Cardiac muscle cell (in vitro differentiated cells and primary cell): ENCODE results near the gene CACNA1C. TPM values are rescaled to one million over a fixed set of nuclear protein-coding genes. Genes with fewer than 3 reads are reported as not detected.

ENCODE experiments used
- DNase-seq, 2 donors: peaks; one replicate each; pipeline versions ENCODE4 v3.0.0 to v3.0.0-alpha.2; 2010 to 2017; ENCODE audit warnings: low read depth in 1 of 2, low spot score in 1 of 2
- H3K27ac ChIP-seq: fragments of 200-600 bp; sonication (generic); 2 replicates; pipeline ENCODE4 v1.5.1; 2016
- H3K27me3 ChIP-seq: fragments of 200-600 bp; sonication (generic); 2 replicates; pipeline ENCODE4 v1.6.0; 2016; ENCODE audit warnings: control low read depth
- H3K36me3 ChIP-seq: fragments of 200-600 bp; sonication (generic); 2 replicates; pipeline ENCODE4 v1.5.1; 2016; ENCODE audit warnings: control low read depth
- H3K4me1 ChIP-seq: fragments of 200-600 bp; sonication (generic); 2 replicates; pipeline ENCODE4 v1.8.1; 2017; ENCODE audit warnings: low read depth, mild to moderate bottlenecking, mixed run types
- H3K4me3 ChIP-seq: fragments of 200-600 bp; sonication (generic); 2 replicates; pipeline ENCODE4 v1.5.1; 2016; ENCODE audit warnings: mild to moderate bottlenecking
- H3K9me3 ChIP-seq: fragments of 200-600 bp; sonication (generic); 2 replicates; pipeline ENCODE4 v1.5.1; 2017; ENCODE audit warnings: low read depth, mild to moderate bottlenecking, control low read depth
- CTCF ChIP-seq: IDR thresholded peaks from 2 replicates; pipeline ENCODE4 v1.5.1; 2012; ENCODE audit warnings: low read depth, mild to moderate bottlenecking, low read length
- polyA plus RNA-seq: library from polyadenylated mRNA; unstranded; fragments of >200 nt; fragmentation: Nextera tagmentation; extraction: Ambion mirVana; gene quantifications from 2 replicates; pipeline ENCODE4 v1.2.1, GENCODE V29; 2016
- total RNA-seq: library from RNA; depleted of rRNA; stranded (reverse); fragments of >200 nt; gene quantifications from 2 replicates; pipeline ENCODE4 v1.2.3, GENCODE V29; 2016

Gene CACNA1C
- total and polyA plus RNA-seq, 2 experiments from 2014 or later = 40.8 to 77.8 TPM

DNA sequence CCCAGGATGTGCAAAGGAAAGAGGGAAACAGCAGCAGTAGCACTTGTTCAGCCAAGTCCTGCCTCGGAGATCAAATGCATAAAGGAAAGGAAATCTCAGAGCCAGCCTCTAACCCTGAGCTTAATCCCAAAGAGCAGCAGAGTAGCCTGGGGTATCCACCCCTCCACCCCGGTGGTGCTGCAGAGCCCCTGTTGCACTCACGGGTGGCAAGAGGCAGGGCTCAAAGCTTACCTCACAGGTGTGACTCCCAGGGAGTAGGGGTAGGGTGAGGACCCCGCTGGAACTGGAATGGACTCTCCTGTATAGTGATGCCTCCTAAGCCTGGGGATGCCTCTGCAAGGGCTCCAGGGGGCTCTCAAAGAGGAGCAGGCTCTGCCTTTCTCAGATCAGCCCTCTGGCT, 211.1 kb downstream of the CACNA1C start:
- DNase-seq = no peak
- Histone ChIP-seq H3K4me3 (no peak overlapping the region), H3K9me3 (no peaks in the 10 kb centered on the region), H3K4me1 (peaks cover 24% of the 10 kb centered on the region), H3K27me3 (no peaks in the 10 kb centered on the region), H3K27ac (no peak overlapping the region), H3K36me3 (no peaks in the 10 kb centered on the region)
- no peak for TF ChIP-seq CTCF

- TF ChIP-seq CTCF = no peak
- peak in 1 of 2 donors; percentile 95 for DNase-seq
- H3K36me3 ChIP-seq = no peaks in the 10 kb centered on the region
- H3K27ac ChIP-seq = no peak overlapping the region
- peaks cover 17% of the 10 kb centered on the region for H3K4me1 ChIP-seq
- no peaks in the 10 kb centered on the region for H3K27me3 ChIP-seq
- H3K9me3 ChIP-seq = no peaks in the 10 kb centered on the region
- H3K4me3 ChIP-seq = no peak overlapping the region
These were observed 212.0 kb downstream of the CACNA1C start for GRCh38 chr12:2264651-2265232.

DNA sequence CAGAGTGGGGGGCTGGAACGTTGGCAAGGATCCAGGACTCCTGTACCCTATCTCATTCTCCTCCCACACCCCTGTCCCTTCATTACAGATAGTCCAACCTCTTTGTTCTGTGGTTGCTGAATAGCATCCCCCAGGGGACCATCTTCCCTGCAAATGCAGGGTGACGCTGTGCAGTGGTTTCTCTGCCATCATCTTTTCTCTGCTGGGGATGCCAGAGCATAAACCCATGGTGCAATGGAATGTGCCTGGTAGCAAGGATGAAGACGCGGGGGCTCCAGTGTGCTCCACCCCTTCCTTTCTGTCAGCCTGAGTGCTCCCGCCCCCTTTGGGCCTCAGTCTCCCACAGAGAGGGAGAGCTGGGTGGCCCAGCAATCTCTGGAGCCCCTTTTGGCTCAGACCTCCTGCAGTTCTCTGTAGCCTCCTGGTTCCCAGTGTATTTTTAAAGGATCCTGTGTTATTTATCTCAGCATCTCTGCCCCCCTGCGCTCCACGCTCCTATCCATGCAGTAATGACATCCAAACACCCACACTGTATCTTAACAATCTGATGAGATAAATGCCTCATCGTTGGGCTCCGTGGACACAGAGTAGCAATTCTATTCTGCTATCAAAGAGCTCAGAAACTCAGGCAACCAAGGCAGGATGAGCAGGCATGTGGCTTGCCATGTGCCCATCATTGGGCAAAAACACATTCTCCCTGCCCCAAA, 212.8 kb downstream of the CACNA1C start:
- Histone ChIP-seq H3K4me3 (no peak overlapping the region), H3K27me3 (no peaks in the 10 kb centered on the region), H3K36me3 (no peaks in the 10 kb centered on the region), H3K27ac (no peak overlapping the region), H3K9me3 (no peaks in the 10 kb centered on the region), H3K4me1 (peaks cover 17% of the 10 kb centered on the region)
- DNase-seq = peak in 1 of 2 donors; percentile 78
- TF ChIP-seq CTCF = no peak

DNA sequence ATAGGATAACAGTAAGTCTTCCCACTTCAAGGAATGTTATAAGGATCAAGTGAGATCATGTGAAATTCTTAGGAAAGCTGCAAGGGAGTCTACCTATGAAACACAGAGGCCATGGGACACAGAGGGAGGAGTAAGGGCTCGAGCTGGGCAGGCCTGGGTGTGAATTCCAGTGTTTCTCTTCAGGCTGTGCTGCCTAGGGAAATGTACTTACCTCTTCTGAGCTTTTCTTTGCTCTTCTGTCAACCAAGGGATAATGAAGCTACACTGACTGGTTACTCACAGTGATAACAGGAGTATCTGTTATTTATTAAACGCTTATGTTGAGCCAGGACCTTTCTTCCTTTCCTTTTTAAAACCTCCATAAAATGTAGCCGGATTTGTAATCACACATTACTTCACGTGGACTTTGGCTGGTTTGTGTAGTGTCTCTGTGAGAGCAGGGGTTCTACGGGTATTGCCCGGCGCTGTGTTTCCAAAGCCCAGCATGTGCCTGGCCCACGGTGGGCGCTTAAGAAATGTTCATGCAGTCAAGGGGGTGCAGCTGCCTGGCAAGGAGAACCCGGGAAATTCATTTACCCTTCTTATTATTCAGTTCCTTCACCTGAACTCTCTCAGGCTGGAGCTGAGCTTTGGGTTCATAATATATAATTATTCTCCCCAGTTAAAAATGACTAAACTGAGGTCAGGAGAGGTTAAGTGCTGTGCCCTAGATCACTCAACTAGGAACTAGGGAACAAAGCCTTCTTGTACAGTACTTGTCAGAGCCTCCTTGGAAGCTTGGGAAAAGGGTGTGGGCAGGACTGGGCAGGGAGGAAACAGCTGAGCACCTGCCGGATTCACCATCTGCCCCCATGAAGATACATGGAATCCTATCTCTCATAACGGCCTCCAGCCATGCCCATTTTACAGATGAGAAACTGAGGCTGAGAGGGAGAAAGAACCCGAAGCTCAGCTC, 214.2 kb downstream of the CACNA1C start:
- DNase-seq = no peak
- H3K27ac ChIP-seq = no peak overlapping the region

More for the DNA sequence above, 214.2 kb downstream of the CACNA1C start:
- TF ChIP-seq CTCF = no peak
- H3K4me1 ChIP-seq = peaks cover 14% of the 10 kb centered on the region
- no peaks in the 10 kb centered on the region for H3K9me3 ChIP-seq
- no peak overlapping the region for H3K4me3 ChIP-seq
- no peaks in the 10 kb centered on the region for H3K36me3 ChIP-seq
- no peaks in the 10 kb centered on the region for H3K27me3 ChIP-seq
